Measurements from ENCODE around the gene APOM. TPM values are rescaled to one million over a fixed set of nuclear protein-coding genes. Genes with fewer than 3 reads are reported as not detected.

APOM gene
- total RNA-seq, 1 experiment from 2014 or later: 2.5 TPM

DNA sequence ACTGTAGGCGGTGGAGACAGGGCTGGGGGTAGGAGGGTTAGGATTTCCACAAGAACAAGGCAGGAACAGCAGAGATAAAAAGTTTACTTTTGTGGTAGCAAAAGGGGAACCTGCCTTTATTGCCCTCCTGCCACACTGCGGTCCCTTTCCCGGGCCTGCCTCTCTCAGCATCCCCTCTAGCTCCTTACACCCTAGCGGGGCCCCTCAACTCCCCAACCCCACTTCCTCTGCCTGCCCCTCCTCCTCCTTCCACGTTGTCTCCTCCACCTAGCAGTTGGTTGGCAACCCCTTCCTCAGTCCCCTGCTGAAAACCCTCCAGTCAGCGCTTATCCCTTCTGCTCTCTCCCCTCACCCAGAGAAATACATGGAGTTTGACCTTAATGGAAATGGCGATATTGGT is 39.9 kb upstream of the APOM start:
- H3K36me3 ChIP-seq (ENCODE audit: insufficient read depth, low read length, poor library complexity, severe bottlenecking): no peaks in the 10 kb centered on the region
- no peak overlapping the region for H3K4me3 ChIP-seq (ENCODE audit: low read depth, low read length, poor library complexity, severe bottlenecking)
- POLR2A ChIA-PET (ENCODE audit: low non-redundant PET): no interaction called here
- TF ChIP-seq, protein P1, sequence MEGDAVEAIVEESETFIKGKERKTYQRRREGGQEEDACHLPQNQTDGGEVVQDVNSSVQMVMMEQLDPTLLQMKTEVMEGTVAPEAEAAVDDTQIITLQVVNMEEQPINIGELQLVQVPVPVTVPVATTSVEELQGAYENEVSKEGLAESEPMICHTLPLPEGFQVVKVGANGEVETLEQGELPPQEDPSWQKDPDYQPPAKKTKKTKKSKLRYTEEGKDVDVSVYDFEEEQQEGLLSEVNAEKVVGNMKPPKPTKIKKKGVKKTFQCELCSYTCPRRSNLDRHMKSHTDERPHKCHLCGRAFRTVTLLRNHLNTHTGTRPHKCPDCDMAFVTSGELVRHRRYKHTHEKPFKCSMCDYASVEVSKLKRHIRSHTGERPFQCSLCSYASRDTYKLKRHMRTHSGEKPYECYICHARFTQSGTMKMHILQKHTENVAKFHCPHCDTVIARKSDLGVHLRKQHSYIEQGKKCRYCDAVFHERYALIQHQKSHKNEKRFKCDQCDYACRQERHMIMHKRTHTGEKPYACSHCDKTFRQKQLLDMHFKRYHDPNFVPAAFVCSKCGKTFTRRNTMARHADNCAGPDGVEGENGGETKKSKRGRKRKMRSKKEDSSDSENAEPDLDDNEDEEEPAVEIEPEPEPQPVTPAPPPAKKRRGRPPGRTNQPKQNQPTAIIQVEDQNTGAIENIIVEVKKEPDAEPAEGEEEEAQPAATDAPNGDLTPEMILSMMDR (conservative IDR thresholded peaks at IDR 0.05; ENCODE audit: low read depth, low read length): no peak
- no peak for TF ChIP-seq EZH2 (IDR thresholded peaks at IDR 0.05; ENCODE audit: borderline replicate concordance, low read depth, low read length, poor library complexity, severe bottlenecking)
- peaks cover 11% of the 10 kb centered on the region for H3K4me1 ChIP-seq (ENCODE audit: insufficient read depth, low read length, poor library complexity, severe bottlenecking)
- no TSS peak for BruUV-seq (replicated peaks)
- intact Hi-C loops (cut with micrococcal nuclease; ENCODE audit: unreplicated experiment): loop anchor here (1.0 kb wide), 1 partner anchor 31 kb away; no protein-coding TSS in a partner anchor
- H3K9me3 ChIP-seq (ENCODE audit: low read depth, low read length, poor library complexity, severe bottlenecking): no peaks in the 10 kb centered on the region
- H3K27me3 ChIP-seq (replicated peaks; ENCODE audit: insufficient read depth, low read depth, low read length, poor library complexity): no peaks in the 10 kb centered on the region
- CTCF ChIA-PET: no interaction called here
- H3K27ac ChIP-seq (ENCODE audit: low read depth, low read length, poor library complexity, severe bottlenecking): no peak overlapping the region
- DNase-seq (ENCODE audit: low spot score): no peak

DNA sequence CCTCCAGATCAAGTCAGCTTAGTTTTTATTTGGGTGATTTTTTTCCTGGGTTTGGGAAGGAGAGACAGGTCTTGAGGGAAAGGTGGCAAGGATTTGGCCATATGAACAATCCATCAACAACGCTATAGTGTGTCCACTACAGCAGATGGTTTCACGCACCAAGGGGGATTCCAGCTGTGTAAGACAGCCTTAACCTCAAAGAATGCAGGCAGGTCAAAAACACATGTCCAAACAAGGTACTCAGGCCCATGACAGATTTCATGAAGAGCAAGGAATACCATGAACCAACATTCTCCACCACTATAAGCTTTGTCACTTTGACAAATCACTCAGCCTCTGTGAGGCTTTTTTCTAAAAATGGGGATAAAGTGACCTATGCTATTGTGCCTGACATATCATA is 38.7 kb upstream of the APOM start:
- Histone ChIP-seq H3K9me3 (ENCODE audit: low read depth, low read length, poor library complexity, severe bottlenecking) (no peaks in the 10 kb centered on the region), H3K27me3 (replicated peaks; ENCODE audit: insufficient read depth, low read depth, low read length, poor library complexity) (no peaks in the 10 kb centered on the region), H3K4me3 (ENCODE audit: low read depth, low read length, poor library complexity, severe bottlenecking) (no peak overlapping the region), H3K27ac (ENCODE audit: low read depth, low read length, poor library complexity, severe bottlenecking) (no peak overlapping the region), H3K4me1 (ENCODE audit: insufficient read depth, low read length, poor library complexity, severe bottlenecking) (peaks cover 12% of the 10 kb centered on the region), H3K36me3 (ENCODE audit: insufficient read depth, low read length, poor library complexity, severe bottlenecking) (peaks cover 5% of the 10 kb centered on the region)
- CTCF ChIA-PET: no interaction called here
- TF ChIP-seq, protein P1 (conservative IDR thresholded peaks at IDR 0.05; ENCODE audit: low read depth, low read length): no peak
- TF ChIP-seq EZH2 (IDR thresholded peaks at IDR 0.05; ENCODE audit: borderline replicate concordance, low read depth, low read length, poor library complexity, severe bottlenecking): no peak
- BruUV-seq (replicated peaks): no TSS peak
- no peak for DNase-seq (ENCODE audit: low spot score)
- POLR2A ChIA-PET (ENCODE audit: low non-redundant PET): no interaction called here
- intact Hi-C loops (cut with micrococcal nuclease; ENCODE audit: unreplicated experiment): no loop called here

DNA sequence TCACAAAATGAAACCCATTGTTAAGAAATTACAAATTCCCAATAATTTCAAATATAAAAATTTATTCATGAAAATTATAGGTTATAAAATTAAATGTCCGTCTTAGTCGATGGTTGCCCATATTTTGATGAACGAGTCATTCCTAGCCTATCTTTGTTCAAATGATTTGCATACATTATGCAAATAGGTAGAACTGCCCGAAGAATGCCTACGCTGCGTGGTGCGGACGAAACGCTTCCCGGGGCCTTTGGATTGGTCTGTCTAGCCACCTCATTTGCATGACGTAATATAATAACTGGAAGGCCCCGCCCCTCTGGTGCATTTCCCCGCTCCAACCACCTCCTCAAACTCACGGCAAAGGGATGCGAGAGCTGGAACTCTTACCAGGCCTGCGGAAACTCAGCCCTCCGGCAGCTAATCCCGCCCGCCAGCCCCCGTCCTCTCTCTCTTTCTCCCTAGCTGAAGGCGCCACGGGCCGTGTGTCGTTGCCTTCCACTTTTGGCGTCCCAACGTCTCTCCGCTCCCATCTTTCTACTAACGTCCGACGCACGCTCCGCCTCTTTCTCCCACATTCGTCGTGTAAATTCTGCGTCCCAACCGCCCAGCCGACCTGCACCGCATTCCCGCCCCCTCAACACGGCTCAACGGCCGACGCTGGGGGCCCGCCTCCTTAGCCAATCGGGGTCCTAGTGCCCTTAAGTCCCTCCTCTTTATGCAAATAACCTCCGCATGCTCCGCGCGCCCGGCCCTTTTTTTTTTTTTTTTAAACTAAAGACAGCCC is 35.7 kb upstream of the APOM start:
- H3K36me3 ChIP-seq (ENCODE audit: insufficient read depth, low read length, poor library complexity, severe bottlenecking): peaks cover 35% of the 10 kb centered on the region
- peaks cover 18% of the 10 kb centered on the region for H3K4me1 ChIP-seq (ENCODE audit: insufficient read depth, low read length, poor library complexity, severe bottlenecking)
- no peaks in the 10 kb centered on the region for H3K9me3 ChIP-seq (ENCODE audit: low read depth, low read length, poor library complexity, severe bottlenecking)
- TF ChIP-seq, protein P1 (conservative IDR thresholded peaks at IDR 0.05; ENCODE audit: low read depth, low read length): no peak
- no peak for TF ChIP-seq EZH2 (IDR thresholded peaks at IDR 0.05; ENCODE audit: borderline replicate concordance, low read depth, low read length, poor library complexity, severe bottlenecking)
- TSS peak; percentile 96 for BruUV-seq (replicated peaks)
- peak overlapping the region; percentile 76 for H3K4me3 ChIP-seq (ENCODE audit: low read depth, low read length, poor library complexity, severe bottlenecking)
- peak overlapping the region; percentile 99 for H3K27ac ChIP-seq (ENCODE audit: low read depth, low read length, poor library complexity, severe bottlenecking)
- no peaks in the 10 kb centered on the region for H3K27me3 ChIP-seq (replicated peaks; ENCODE audit: insufficient read depth, low read depth, low read length, poor library complexity)
- ChIA-PET POLR2A (ENCODE audit: low non-redundant PET) (interaction anchor here (0.6 kb wide), 2 partner anchors 85 to 1575 kb away, joined by 3 read pairs; no protein-coding TSS in a partner anchor), CTCF (interaction anchor here (0.7 kb wide), 1 partner anchor 43 kb away, joined by 7 read pairs; no protein-coding TSS in a partner anchor)
- DNase-seq (ENCODE audit: low spot score): peak; percentile 100
- intact Hi-C loops (cut with micrococcal nuclease; ENCODE audit: unreplicated experiment): loop anchor here (5.0 kb wide), 1 partner anchor 42 kb away; the partner anchor contains the start of genes C6orf47 and GPANK1

All from A673 (cell line).